Uterus (tissue), 4 donors: ENCODE data around the gene RNF19B. TPM values are rescaled to one million over a fixed set of nuclear protein-coding genes. Genes with fewer than 3 reads are reported as not detected.

Experiments used
- DNase-seq, 2 donors: peaks; one replicate each; pipeline ENCODE4 v3.0.0-alpha.2; 2019 to 2020
- H3K27ac ChIP-seq, 2 donors: fragments of 200-600 bp; sonication (generic); 1 replicate in 1 of 2; 2 replicates in 1 of 2; pipeline ENCODE4 v1.5.1; 2016 to 2018
- H3K27me3 ChIP-seq, 2 donors: fragments of 200-600 bp; sonication (generic); one replicate each; pipeline ENCODE4 v1.5.1; 2018 to 2019; ENCODE audit warnings: control low read depth in 1 of 2
- H3K36me3 ChIP-seq, 2 donors: fragments of 200-600 bp; sonication (generic); one replicate each; pipeline ENCODE4 v1.5.1; 2019; ENCODE audit warnings: control low read depth in 1 of 2
- H3K4me1 ChIP-seq, 2 donors: fragments of 200-600 bp; sonication (generic); one replicate each; pipeline ENCODE4 v1.5.1; 2018 to 2019; ENCODE audit warnings: control low read depth in 1 of 2
- H3K4me3 ChIP-seq, 2 donors: fragments of 200-600 bp; sonication (generic); 1 replicate in 1 of 2; 2 replicates in 1 of 2; pipeline ENCODE4 v1.5.1; 2018 to 2019; ENCODE audit warnings: mild to moderate bottlenecking in 1 of 2
- H3K9me3 ChIP-seq, 2 donors: fragments of 200-600 bp; sonication (generic); one replicate each; pipeline ENCODE4 v1.5.1; 2019; ENCODE audit warnings: control low read depth in 1 of 2
- CTCF ChIP-seq, 4 experiments: fragments of 200-600 bp in 2 of 4; fragments of 450-650 bp in 2 of 4; sonication (generic) in 2 of 4; IDR thresholded peaks; one replicate each; pipeline ENCODE4 v1.5.1; 2016 to 2019; ENCODE audit warnings: antibody characterized with exemption in 4 of 4, mild to moderate bottlenecking in 2 of 4, moderate library complexity in 1 of 4
- POLR2A ChIP-seq, 2 donors: fragments of 450-650 bp; IDR thresholded peaks; one replicate each; pipeline ENCODE4 v1.6.1; 2016; ENCODE audit warnings: antibody characterized with exemption in 2 of 2, mild to moderate bottlenecking in 1 of 2, moderate library complexity in 1 of 2
- intact Hi-C: fragments of 100-400 bp; cut with DNase I; formaldehyde crosslinking; loops from one replicate; pipeline ENCODE4 v1.15.1; 2023; ENCODE audit warnings: low total_unique reads
- total RNA-seq, 4 donors: library from RNA; depleted of rRNA in 3 of 4; stranded (reverse); fragments of >200 nt in 3 of 4; gene quantifications; one replicate each; pipeline versions ENCODE4 v1.1.0 to v1.2.4, GENCODE V29; 2014 to 2023
- donor health status: DM: yes; HTN: yes; CAD: no.

The RNF19B gene
- total RNA-seq, 4 donors from 2014 or later, result 13.2 to 23.4 (median 17.4) TPM

GRCh38 chr1:32901823-32902534 is 62.6 kb downstream of the RNF19B start:
- H3K36me3 ChIP-seq, result no peaks in the 10 kb centered on the region
- no peak for TF ChIP-seq POLR2A (IDR thresholded peaks at IDR 0.05)
- no peak for TF ChIP-seq CTCF (IDR thresholded peaks at IDR 0.05)
- DNase-seq, result no peak
- H3K9me3 ChIP-seq, result no peaks in the 10 kb centered on the region
- H3K27me3 ChIP-seq, result no peaks in the 10 kb centered on the region
- intact Hi-C loops, result no loop called here
- peaks cover 0 to 6% of the 10 kb centered on the region in 2 donors for H3K4me1 ChIP-seq
- H3K4me3 ChIP-seq, result peak overlapping the region; percentile 39 to 67
- peak overlapping the region; percentile 51 to 66 for H3K27ac ChIP-seq

- peak within 1 kb of the TSS; percentile 65 to 82 for H3K27ac ChIP-seq
- TF ChIP-seq POLR2A (IDR thresholded peaks at IDR 0.05) (peak in 1 of 2 donors; percentile 59), CTCF (IDR thresholded peaks at IDR 0.05) (peak in 1 of 4 experiments; percentile 19)
- no peaks in the 10 kb centered on the region for H3K27me3 ChIP-seq
- peaks cover 0 to 6% of the 10 kb centered on the region in 2 donors for H3K4me1 ChIP-seq
- DNase-seq, result peak; percentile 58 to 70
- H3K36me3 ChIP-seq, result no peaks in the 10 kb centered on the region
- H3K4me3 ChIP-seq, result peak within 1 kb of the TSS; percentile 39 to 67
- no peaks in the 10 kb centered on the region for H3K9me3 ChIP-seq
- intact Hi-C loops, result no loop called here
Observed at GRCh38 chr1:32900956-32901822, 63.4 kb downstream of the RNF19B start, which contains the start of gene TMEM54. Gene TMEM54 (minus strand): TSS chr1:32901389. CDS start chr1:32901238, 151 bp downstream.

GRCh38 chr1:32900371-32900955 is 64.1 kb downstream of the RNF19B start:
- H3K4me1 ChIP-seq, result peaks cover 0 to 6% of the 10 kb centered on the region in 2 donors
- no peak for DNase-seq
- H3K36me3 ChIP-seq, result no peaks in the 10 kb centered on the region
- TF ChIP-seq CTCF (IDR thresholded peaks at IDR 0.05), result no peak
- TF ChIP-seq POLR2A (IDR thresholded peaks at IDR 0.05), result no peak
- H3K4me3 ChIP-seq, result peak overlapping the region; percentile 39 to 67
- intact Hi-C loops, result no loop called here
- peak overlapping the region; percentile 65 to 82 for H3K27ac ChIP-seq
- no peaks in the 10 kb centered on the region for H3K27me3 ChIP-seq
- no peaks in the 10 kb centered on the region for H3K9me3 ChIP-seq

GRCh38 chr1:32899586-32900296 is 64.9 kb downstream of the RNF19B start:
- no peak overlapping the region for H3K4me3 ChIP-seq
- H3K27me3 ChIP-seq, result no peaks in the 10 kb centered on the region
- H3K36me3 ChIP-seq, result no peaks in the 10 kb centered on the region
- no peaks in the 10 kb centered on the region for H3K9me3 ChIP-seq
- DNase-seq, result no peak
- peaks cover 0 to 6% of the 10 kb centered on the region in 2 donors for H3K4me1 ChIP-seq
- peak overlapping the region in 1 of 2 donors; percentile 82 for H3K27ac ChIP-seq
- intact Hi-C loops, result no loop called here
- TF ChIP-seq POLR2A (IDR thresholded peaks at IDR 0.05) (no peak), CTCF (IDR thresholded peaks at IDR 0.05) (no peak)
